ENCODE results near the gene PSD.

The PSD gene

DNA sequence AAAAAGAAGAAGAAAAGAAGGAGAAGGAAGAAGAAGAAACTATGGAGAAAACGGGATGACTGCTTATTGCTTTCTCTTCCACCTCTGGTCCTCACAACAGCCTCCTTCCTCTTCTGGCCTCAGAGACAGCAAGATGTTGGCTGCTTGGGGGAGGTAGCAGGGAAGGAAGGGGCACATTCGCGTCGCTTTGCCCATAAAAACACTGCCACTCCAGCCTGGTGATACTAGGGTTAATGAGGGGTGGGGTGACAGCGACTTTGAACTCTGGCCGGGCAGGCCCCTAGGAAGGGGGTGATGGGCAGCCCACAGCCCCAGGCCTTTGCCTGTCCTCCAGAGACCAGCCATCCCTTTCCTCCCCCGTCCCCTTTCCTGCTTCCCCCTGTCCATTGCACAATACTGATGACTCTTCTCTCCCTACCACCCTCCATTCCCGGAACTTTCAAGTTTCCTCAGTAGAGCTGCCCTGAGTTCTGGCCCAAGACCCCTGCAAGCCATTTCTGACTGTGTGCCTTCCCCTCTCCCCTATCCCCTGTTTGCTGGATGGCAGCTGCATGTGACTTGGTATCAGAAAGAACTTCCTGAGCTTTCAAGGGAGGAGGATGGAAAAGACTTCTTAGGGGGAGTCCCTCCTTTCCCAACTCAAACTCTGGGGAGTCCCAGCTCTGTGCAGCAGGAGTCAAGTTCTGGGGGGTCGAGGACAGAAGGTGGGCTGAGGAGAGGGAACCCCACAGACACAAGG, 16.0 kb upstream of the PSD start:
- Mint-ChIP-seq H3K4me3 (peak overlapping the region; percentile 76 to 93), H3K4me1 (ENCODE audit: low read depth in 2 of 2) (peaks cover 30 to 32% of the 10 kb centered on the region in 2 donors), H3K36me3 (ENCODE audit: insufficient read depth) (peaks cover 11% of the 10 kb centered on the region), H3K27ac (peak overlapping the region; percentile 72 to 88), H3K9me3 (no peaks in the 10 kb centered on the region), H3K27me3 (no peaks in the 10 kb centered on the region)
- DNase-seq: no peak
- ATAC-seq (replicated peaks): no peak

DNA sequence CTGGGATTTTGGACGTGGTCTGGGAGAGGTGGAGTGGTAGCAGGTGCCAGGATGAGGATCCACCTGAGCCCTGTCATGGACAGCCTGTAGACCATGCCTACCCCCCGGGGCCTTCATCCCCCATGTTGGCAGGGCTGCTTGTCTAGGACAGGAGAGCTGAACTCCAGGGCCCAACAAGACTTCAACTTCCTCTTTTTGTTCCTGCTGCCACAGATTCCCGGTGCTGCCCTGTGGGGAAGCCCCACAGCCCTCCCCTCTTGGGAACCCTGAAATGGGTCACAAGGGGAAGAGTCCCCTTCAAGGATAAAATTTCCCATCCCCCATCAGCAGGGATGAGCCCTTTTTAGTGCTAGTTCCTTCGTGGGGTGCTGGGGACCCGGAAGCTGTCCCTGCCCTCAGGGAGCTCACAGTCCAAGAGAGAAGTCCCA, 15.0 kb upstream of the PSD start:
- ATAC-seq (replicated peaks): no peak
- no peak for DNase-seq
- no peaks in the 10 kb centered on the region for H3K27me3 Mint-ChIP-seq
- peaks cover 30 to 32% of the 10 kb centered on the region in 2 donors for H3K4me1 Mint-ChIP-seq (ENCODE audit: low read depth in 2 of 2)
- H3K4me3 Mint-ChIP-seq: peak overlapping the region; percentile 91 to 93
- H3K27ac Mint-ChIP-seq: peak overlapping the region; percentile 89 to 96
- peaks cover 15% of the 10 kb centered on the region for H3K36me3 Mint-ChIP-seq (ENCODE audit: insufficient read depth)
- H3K9me3 Mint-ChIP-seq: no peaks in the 10 kb centered on the region

DNA sequence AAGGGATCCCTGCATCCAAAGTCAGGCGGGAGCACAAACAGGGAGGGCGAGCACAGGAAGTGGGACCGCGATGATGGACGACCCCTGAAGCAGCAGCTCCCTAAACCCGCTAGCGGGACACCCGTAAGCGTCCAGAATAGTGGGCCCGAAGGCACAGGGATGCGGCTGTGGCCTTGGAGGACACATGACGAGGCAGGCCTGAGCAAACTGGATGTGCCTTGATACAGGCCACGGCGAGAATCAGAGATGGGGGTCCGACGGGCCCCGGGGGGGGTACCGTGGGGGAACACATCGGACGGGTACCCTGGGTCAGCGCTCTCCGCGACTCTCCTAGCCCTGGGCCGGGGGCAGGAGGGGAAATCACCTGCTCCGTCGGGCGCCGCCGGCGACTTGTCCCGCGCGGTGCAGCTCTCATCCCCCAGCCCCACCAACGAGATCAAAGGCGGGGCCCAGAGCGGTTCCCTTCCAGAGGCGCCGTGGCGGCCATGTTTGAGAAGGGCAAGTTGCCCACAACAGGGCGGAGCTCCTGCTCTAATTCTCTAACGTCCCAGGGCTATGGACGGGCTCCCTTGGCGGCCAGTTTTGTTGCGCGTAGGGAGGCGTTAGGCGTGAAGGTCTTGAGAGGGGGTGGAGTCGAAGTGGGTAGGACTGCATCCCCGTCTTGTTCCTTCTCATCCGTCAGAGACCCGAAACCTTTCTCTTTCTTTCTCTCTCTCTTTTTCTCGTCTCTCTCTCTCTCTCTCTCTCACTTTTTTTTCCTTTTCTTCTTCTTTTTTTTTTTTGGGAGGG, 13.8 kb upstream of the PSD start, which contains the start of gene CUEDC2:
Gene CUEDC2, minus strand, starts transcription at position 413 of the 789 bp plus-strand sequence. CDS start 7,386 bp downstream, outside the sequence.
- ATAC-seq (replicated peaks): peak; percentile 96
- Mint-ChIP-seq H3K27ac (peak within 1 kb of the TSS; percentile 89 to 96), H3K9me3 (no peaks in the 10 kb centered on the region), H3K4me3 (peak within 1 kb of the TSS; percentile 91 to 93), H3K4me1 (ENCODE audit: low read depth in 2 of 2) (peaks cover 30% of the 10 kb centered on the region in 2 donors), H3K36me3 (ENCODE audit: insufficient read depth) (peaks cover 15% of the 10 kb centered on the region), H3K27me3 (no peaks in the 10 kb centered on the region)
- DNase-seq: peak; percentile 94 to 97 (median 96)

DNA sequence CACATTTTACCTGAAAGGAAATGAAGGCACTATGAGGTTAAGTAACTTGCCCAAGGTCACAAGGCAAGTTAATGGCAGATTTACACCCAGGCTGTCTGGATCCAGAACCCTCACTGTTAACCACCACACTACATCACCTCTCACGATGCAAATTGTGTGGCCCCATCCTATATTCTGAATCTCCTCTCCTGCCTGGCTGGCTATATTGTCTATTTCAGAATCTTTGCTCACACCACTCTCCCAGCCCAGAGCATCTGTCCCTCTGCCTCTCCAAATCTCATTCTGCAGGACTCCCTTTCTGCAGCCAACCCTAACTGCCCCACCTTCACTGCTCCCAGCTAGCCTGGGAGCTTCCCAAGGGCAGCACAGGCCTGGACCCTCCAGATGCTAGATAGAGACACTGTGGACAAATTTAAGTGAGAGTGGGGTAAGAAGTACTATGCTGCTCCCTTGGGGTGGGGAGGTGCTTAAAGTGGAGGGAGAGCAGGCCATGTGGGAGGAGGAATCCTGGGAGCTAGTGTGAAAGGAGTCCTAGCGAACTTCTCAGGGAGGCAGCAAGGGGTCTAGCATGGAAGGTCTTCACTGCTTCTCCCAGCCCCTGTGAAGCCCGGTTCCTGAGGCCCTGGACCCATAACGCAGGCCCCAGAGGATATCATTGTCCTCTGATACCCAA, 13.0 kb upstream of the PSD start:
- DNase-seq (no peak), ATAC-seq (replicated peaks) (no peak)
- peak overlapping the region; percentile 89 to 96 for H3K27ac Mint-ChIP-seq
- no peaks in the 10 kb centered on the region for H3K27me3 Mint-ChIP-seq
- H3K9me3 Mint-ChIP-seq: no peaks in the 10 kb centered on the region
- peaks cover 15% of the 10 kb centered on the region for H3K36me3 Mint-ChIP-seq (ENCODE audit: insufficient read depth)
- H3K4me1 Mint-ChIP-seq (ENCODE audit: low read depth in 2 of 2): peaks cover 29 to 30% of the 10 kb centered on the region in 2 donors
- peak overlapping the region; percentile 91 to 93 for H3K4me3 Mint-ChIP-seq

GRCh38 chr10:102429468-102429867, 10.9 kb upstream of the PSD start:
- Mint-ChIP-seq H3K27me3 (no peaks in the 10 kb centered on the region), H3K9me3 (no peaks in the 10 kb centered on the region), H3K36me3 (ENCODE audit: insufficient read depth) (peaks cover 15% of the 10 kb centered on the region), H3K4me3 (no peak overlapping the region), H3K4me1 (ENCODE audit: low read depth in 2 of 2) (peaks cover 21 to 25% of the 10 kb centered on the region in 2 donors), H3K27ac (no peak overlapping the region)
- ATAC-seq (replicated peaks): no peak
- DNase-seq: no peak

GRCh38 chr10:102426803-102427287, 8.3 kb upstream of the PSD start:
- Mint-ChIP-seq H3K27ac (no peak overlapping the region), H3K9me3 (no peaks in the 10 kb centered on the region)

DNA sequence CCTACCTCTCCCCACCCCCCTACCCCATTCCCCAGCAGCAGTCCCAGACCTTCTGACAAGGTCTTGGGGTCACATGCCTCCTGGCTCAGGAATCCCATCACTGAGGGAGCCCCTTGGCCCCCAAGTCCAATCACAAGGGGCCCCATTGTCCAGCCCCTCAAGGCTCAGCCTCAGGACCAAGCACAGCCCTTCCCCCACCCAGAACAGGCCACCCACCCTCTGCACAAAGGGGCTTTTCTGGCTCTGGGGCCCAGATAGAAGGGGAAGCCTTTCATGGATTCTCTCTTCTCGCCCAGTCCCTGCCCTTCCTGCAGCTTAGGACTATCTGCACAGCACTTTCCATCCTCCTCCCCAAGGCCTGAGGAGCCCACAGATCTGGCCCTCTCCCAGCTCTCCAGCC, 6.9 kb upstream of the PSD start:
- Mint-ChIP-seq H3K27me3 (no peaks in the 10 kb centered on the region), H3K4me3 (no peak overlapping the region), H3K4me1 (ENCODE audit: low read depth in 2 of 2) (peaks cover 18% of the 10 kb centered on the region in 2 donors), H3K27ac (peak overlapping the region in 1 of 2 donors; percentile 79), H3K9me3 (no peaks in the 10 kb centered on the region), H3K36me3 (ENCODE audit: insufficient read depth) (peaks cover 27% of the 10 kb centered on the region)
- DNase-seq (no peak), ATAC-seq (replicated peaks) (no peak)

More at GRCh38 chr10:102426803-102427287, 8.3 kb upstream of the PSD start:
- Mint-ChIP-seq H3K4me1 (ENCODE audit: low read depth in 2 of 2) (peaks cover 17 to 18% of the 10 kb centered on the region in 2 donors), H3K4me3 (no peak overlapping the region), H3K36me3 (ENCODE audit: insufficient read depth) (peaks cover 16% of the 10 kb centered on the region), H3K27me3 (no peaks in the 10 kb centered on the region)
- DNase-seq (no peak), ATAC-seq (replicated peaks) (no peak)

DNA sequence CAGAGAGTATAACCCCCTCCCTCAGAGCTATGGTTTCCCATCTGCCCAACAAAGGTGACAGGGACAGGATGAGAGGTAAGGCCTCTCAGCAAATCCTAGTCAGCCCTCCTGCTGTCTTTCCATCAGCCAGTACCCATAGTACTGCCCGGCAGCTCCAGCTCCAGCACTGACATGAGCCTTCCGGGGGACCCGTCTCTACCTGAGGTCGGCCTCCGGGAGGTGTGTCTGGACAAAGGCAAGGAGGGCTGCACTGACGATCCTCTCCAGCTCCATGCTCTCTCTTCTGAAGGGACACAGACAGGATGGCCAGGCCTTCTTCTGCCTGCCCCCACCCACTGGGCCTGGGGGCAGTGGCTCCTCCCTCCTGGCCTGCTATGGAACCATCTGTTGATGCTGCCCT, 6.3 kb upstream of the PSD start:
- H3K27ac Mint-ChIP-seq: no peak overlapping the region
- no peak overlapping the region for H3K4me3 Mint-ChIP-seq
- no peaks in the 10 kb centered on the region for H3K27me3 Mint-ChIP-seq
- peaks cover 32% of the 10 kb centered on the region for H3K36me3 Mint-ChIP-seq (ENCODE audit: insufficient read depth)
- DNase-seq: no peak
- ATAC-seq (replicated peaks): no peak
- no peaks in the 10 kb centered on the region for H3K9me3 Mint-ChIP-seq
- peaks cover 23 to 24% of the 10 kb centered on the region in 2 donors for H3K4me1 Mint-ChIP-seq (ENCODE audit: low read depth in 2 of 2)

- no peaks in the 10 kb centered on the region for H3K9me3 Mint-ChIP-seq
- DNase-seq: no peak
- no peak overlapping the region for H3K4me3 Mint-ChIP-seq
- peaks cover 30% of the 10 kb centered on the region for H3K36me3 Mint-ChIP-seq (ENCODE audit: insufficient read depth)
- peaks cover 27 to 31% of the 10 kb centered on the region in 2 donors for H3K4me1 Mint-ChIP-seq (ENCODE audit: low read depth in 2 of 2)
- ATAC-seq (replicated peaks): no peak
- H3K27me3 Mint-ChIP-seq: no peaks in the 10 kb centered on the region
- no peak overlapping the region for H3K27ac Mint-ChIP-seq
Observed at GRCh38 chr10:102424145-102424544, 5.6 kb upstream of the PSD start.

DNA sequence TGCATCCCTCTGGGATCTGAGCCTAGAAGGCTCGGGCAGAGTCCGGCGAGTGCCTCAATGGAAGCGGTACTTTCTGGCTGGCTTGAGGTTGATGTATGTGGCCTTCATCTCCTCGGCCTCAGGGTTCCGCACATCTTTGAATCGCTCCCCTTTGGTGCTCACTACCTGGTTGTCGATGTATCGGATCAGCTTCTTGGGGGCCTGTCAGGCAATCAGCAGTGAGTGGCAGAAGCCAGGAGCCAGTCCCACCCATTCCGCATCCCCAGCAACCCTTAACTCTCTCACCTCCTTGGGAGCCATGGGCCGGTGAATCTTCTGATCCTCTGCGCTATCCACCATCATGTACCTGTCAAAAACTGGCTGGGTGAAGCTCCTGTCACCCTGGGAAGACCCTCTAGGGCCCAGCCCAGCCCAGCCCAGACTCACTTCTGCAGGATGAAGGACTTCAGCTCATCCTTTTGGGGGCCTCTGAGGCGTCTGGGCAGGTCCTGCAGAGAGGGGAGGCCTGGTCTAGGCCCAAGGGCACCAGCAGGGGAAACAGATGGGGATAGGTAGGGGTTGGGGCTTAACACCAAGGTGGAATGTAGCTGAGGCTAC, 4.9 kb upstream of the PSD start:
- ATAC-seq (replicated peaks) (no peak), DNase-seq (no peak)
- Mint-ChIP-seq H3K9me3 (no peaks in the 10 kb centered on the region), H3K36me3 (ENCODE audit: insufficient read depth) (peaks cover 34% of the 10 kb centered on the region), H3K27me3 (peaks cover 0 to 1% of the 10 kb centered on the region in 2 donors), H3K27ac (no peak overlapping the region), H3K4me1 (ENCODE audit: low read depth in 2 of 2) (peaks cover 30 to 34% of the 10 kb centered on the region in 2 donors), H3K4me3 (peak overlapping the region; percentile 22 to 96)

GRCh38 chr10:102422545-102423129, 4.1 kb upstream of the PSD start:
- Mint-ChIP-seq H3K27ac (peak overlapping the region; percentile 21 to 86), H3K27me3 (peaks cover 7 to 10% of the 10 kb centered on the region in 2 donors), H3K4me3 (peak overlapping the region; percentile 96 to 98), H3K36me3 (ENCODE audit: insufficient read depth) (peaks cover 34% of the 10 kb centered on the region), H3K4me1 (ENCODE audit: low read depth in 2 of 2) (peaks cover 34 to 35% of the 10 kb centered on the region in 2 donors), H3K9me3 (no peaks in the 10 kb centered on the region)
- ATAC-seq (replicated peaks): no peak
- no peak for DNase-seq

DNA sequence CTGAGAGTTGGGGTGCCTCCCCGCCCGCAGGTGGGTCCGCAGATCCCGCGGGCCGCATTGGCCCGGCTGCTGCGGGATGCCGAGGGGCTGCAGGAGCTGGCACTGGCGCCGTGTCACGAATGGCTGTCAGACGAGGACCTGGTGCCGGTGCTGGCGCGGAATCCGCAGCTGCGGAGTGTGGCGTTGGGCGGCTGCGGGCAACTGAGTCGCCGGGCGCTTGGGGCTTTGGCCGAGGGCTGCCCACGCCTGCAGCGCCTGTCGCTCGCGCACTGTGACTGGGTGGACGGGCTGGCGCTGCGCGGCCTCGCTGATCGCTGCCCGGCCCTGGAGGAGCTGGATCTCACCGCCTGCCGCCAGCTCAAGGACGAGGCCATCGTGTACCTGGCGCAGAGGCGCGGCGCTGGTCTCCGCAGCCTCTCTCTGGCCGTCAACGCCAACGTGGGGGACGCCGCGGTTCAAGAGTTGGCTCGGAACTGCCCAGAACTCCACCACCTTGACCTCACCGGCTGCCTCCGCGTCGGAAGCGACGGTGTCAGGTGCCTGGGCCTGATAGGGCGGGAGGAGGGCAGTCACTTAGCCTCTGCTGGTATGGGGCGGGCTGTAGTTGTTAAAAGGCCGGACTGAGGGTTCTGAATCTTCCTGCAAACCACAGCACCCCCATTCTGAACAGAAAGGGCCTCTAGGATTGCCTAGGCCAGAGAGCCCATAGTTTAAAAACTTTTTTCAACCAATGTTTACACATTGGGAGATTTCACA, 3.4 kb upstream of the PSD start:
- Mint-ChIP-seq H3K4me1 (ENCODE audit: low read depth in 2 of 2) (peaks cover 33 to 34% of the 10 kb centered on the region in 2 donors), H3K27ac (peak overlapping the region; percentile 21 to 86), H3K4me3 (peak overlapping the region; percentile 96 to 98), H3K36me3 (ENCODE audit: insufficient read depth) (peaks cover 34% of the 10 kb centered on the region), H3K27me3 (peaks cover 14 to 17% of the 10 kb centered on the region in 2 donors), H3K9me3 (no peaks in the 10 kb centered on the region)
- DNase-seq (no peak), ATAC-seq (replicated peaks) (peak; percentile 5)

Measured in effector memory CD8-positive, alpha-beta T cell (primary cell).